Calu3 (cell line): ENCODE results near the gene CTSZ. TPM values are rescaled to one million over a fixed set of nuclear protein-coding genes. Genes with fewer than 3 reads are reported as not detected.

Experiments
- BruUV-seq: library from RNA; stranded (reverse); fragments of 400-500 nt; replicated peaks from 2 replicates; lab custom pipeline; 2021; lab: Mats Ljungman, UMichigan
- CTCF ChIA-PET: fragments of 300-600 bp; sonication (Branson Sonifier 250); formaldehyde crosslinking; loops from one replicate; lab custom pipeline; 2022; ENCODE audit warnings: antibody characterized with exemption; lab: Charles Lee
- DNase-seq: peaks from one replicate; pipeline ENCODE4 v3.0.0; 2022
- H3K27ac Mint-ChIP-seq: one replicate; pipeline ENCODE4 v1.8.0; 2022; ENCODE audit warnings: mixed read lengths; ENCODE audit not compliant: unreplicated experiment
- H3K27me3 Mint-ChIP-seq: one replicate; pipeline ENCODE4 v1.8.0; 2022; ENCODE audit warnings: mixed read lengths; ENCODE audit not compliant: unreplicated experiment
- H3K36me3 Mint-ChIP-seq: one replicate; pipeline ENCODE4 v1.8.0; 2022; ENCODE audit warnings: mild to moderate bottlenecking, moderate library complexity, mixed read lengths; ENCODE audit not compliant: insufficient read depth, unreplicated experiment
- H3K4me1 Mint-ChIP-seq: one replicate; pipeline ENCODE4 v1.8.0; 2022; ENCODE audit warnings: mild to moderate bottlenecking, low read depth, mixed read lengths; ENCODE audit not compliant: unreplicated experiment
- H3K4me3 Mint-ChIP-seq: one replicate; pipeline ENCODE4 v1.8.0; 2022; ENCODE audit warnings: mild to moderate bottlenecking, low read depth, moderate library complexity, mixed read lengths; ENCODE audit not compliant: unreplicated experiment
- H3K9me3 Mint-ChIP-seq: one replicate; pipeline ENCODE4 v1.8.0; 2022; ENCODE audit warnings: low read depth, mixed read lengths; ENCODE audit not compliant: unreplicated experiment
- CTCF ChIP-seq: fragments of 200-600 bp; IDR thresholded peaks from one replicate; pipeline ENCODE4 v1.8.0; 2022; ENCODE audit warnings: antibody characterized with exemption; ENCODE audit not compliant: unreplicated experiment
- intact Hi-C: fragments of 100-400 bp; cut with micrococcal nuclease; formaldehyde crosslinking; loops from one replicate; pipeline ENCODE4 v1.10.0; 2022; ENCODE audit not compliant: unreplicated experiment
- total RNA-seq: library from RNA; stranded (reverse); gene quantifications from 2 replicates; pipeline ENCODE4 v1.2.3, GENCODE V29; 2022

The CTSZ gene
- total RNA-seq, 1 experiment from 2014 or later, result 183 TPM

DNA sequence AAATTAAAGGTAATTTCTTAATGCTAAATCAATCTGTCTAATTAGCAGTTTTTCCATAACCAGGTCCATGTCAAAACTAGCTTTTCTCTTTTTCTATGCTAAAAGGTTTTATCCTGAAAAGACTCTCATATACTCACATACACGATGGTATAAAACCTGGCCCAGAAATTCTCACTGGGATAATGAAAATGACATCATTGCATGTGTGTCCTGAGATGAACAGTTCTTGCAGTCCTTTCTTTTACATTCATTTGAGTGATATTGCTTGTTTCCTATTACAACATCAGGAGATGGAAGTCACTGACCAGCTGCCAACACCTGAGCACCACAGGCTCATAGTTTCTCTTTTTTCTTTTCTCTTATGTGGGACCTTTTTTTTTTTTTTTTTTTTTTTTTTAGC, 43.4 kb upstream of the CTSZ start:
- Mint-ChIP-seq H3K27ac (no peak overlapping the region), H3K4me1 (peaks cover 10% of the 10 kb centered on the region), H3K27me3 (peaks cover 83% of the 10 kb centered on the region), H3K9me3 (no peaks in the 10 kb centered on the region), H3K36me3 (no peaks in the 10 kb centered on the region), H3K4me3 (no peak overlapping the region)
- TF ChIP-seq CTCF, result no peak
- BruUV-seq, result no TSS peak
- no peak for DNase-seq
- CTCF ChIA-PET, result no interaction called here
- intact Hi-C loops, result loop anchor here (10.0 kb wide), 1 partner anchor 174 kb away; no protein-coding TSS in a partner anchor

DNA sequence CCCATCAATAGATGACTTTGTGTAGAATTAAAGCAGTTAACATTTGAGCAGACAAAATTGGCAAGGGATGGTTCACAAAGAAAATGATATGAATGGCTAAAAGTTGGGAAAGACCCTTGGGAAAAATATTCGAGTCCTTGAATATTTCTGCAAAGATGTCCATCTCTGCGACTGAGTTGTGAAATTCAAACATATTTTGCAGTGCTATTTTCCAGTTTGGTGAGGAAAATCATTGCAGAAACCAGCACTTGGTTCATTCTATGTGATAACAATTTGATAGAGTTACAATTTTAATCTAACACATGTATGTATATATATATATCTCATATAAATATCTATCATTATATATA, 41.6 kb upstream of the CTSZ start:
- no TSS peak for BruUV-seq
- H3K4me1 Mint-ChIP-seq, result peaks cover 10% of the 10 kb centered on the region
- DNase-seq, result no peak
- H3K9me3 Mint-ChIP-seq, result no peaks in the 10 kb centered on the region
- CTCF ChIA-PET, result no interaction called here
- H3K27me3 Mint-ChIP-seq, result peaks cover 65% of the 10 kb centered on the region
- peaks cover under 1% of the 10 kb centered on the region for H3K36me3 Mint-ChIP-seq
- no peak overlapping the region for H3K27ac Mint-ChIP-seq
- H3K4me3 Mint-ChIP-seq, result no peak overlapping the region
- intact Hi-C loops, result no loop called here
- TF ChIP-seq CTCF, result no peak

- intact Hi-C loops, result no loop called here
- peaks cover 60% of the 10 kb centered on the region for H3K27me3 Mint-ChIP-seq
- peaks cover 10% of the 10 kb centered on the region for H3K4me1 Mint-ChIP-seq
- no peak for DNase-seq
- no TSS peak for BruUV-seq
- no peak for TF ChIP-seq CTCF
- no peaks in the 10 kb centered on the region for H3K9me3 Mint-ChIP-seq
- no peak overlapping the region for H3K4me3 Mint-ChIP-seq
- H3K27ac Mint-ChIP-seq, result no peak overlapping the region
- H3K36me3 Mint-ChIP-seq, result peaks cover 6% of the 10 kb centered on the region
- CTCF ChIA-PET, result interaction anchor here (0.9 kb wide), 1 partner anchor 40 kb away, joined by 3 read pairs; no protein-coding TSS in a partner anchor
These were observed 41.1 kb upstream of the CTSZ start for GRCh38 chr20:59047938-59048680.

DNA sequence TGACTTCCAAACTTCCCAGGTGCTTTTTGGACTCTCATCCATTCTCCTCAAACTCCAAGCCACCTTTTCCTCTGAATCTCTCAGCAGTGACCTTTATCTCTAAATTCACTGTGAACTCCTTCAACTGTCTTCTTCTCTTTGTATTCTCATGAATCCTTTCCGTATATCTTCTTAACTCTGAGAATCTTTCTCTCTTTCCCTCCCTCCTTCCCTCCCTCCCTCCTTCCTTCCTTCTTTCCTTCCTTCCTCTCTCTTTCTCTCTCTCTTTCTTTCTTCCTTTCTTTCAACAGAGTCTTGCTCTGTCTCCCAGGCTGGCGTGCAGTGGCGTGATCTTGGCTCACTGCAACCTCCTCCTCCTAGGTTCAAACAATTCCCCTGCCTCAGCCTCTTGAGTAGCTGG, 39.8 kb upstream of the CTSZ start:
- no peak for TF ChIP-seq CTCF
- Mint-ChIP-seq H3K9me3 (no peaks in the 10 kb centered on the region), H3K27ac (no peak overlapping the region), H3K27me3 (peaks cover 50% of the 10 kb centered on the region), H3K4me3 (no peak overlapping the region), H3K36me3 (peaks cover 18% of the 10 kb centered on the region), H3K4me1 (peaks cover 10% of the 10 kb centered on the region)
- no peak for DNase-seq
- CTCF ChIA-PET, result no interaction called here
- no TSS peak for BruUV-seq
- intact Hi-C loops, result no loop called here
